Endothelial cell (in vitro differentiated cells): ENCODE results near the gene LGR6. TPM values are rescaled to one million over a fixed set of nuclear protein-coding genes. Genes with fewer than 3 reads are reported as not detected.

Source experiments
- DNase-seq: peaks from one replicate; pipeline ENCODE4 v3.0.0; 2021; ENCODE audit warnings: low spot score
- H3K27ac Mint-ChIP-seq: one replicate; pipeline ENCODE4 v1.8.0; 2021; ENCODE audit warnings: mixed read lengths, inconsistent platforms; ENCODE audit not compliant: unreplicated experiment
- H3K27me3 Mint-ChIP-seq: one replicate; pipeline ENCODE4 v1.8.0; 2021; ENCODE audit warnings: mild to moderate bottlenecking, moderate library complexity, mixed read lengths, inconsistent platforms; ENCODE audit not compliant: unreplicated experiment
- H3K36me3 Mint-ChIP-seq: one replicate; pipeline ENCODE4 v1.8.0; 2021; ENCODE audit warnings: mild to moderate bottlenecking, low read depth, mixed read lengths, inconsistent platforms; ENCODE audit not compliant: unreplicated experiment
- H3K4me1 Mint-ChIP-seq: one replicate; pipeline ENCODE4 v1.8.0; 2021; ENCODE audit warnings: mild to moderate bottlenecking, mixed read lengths, inconsistent platforms; ENCODE audit not compliant: unreplicated experiment
- H3K4me3 Mint-ChIP-seq: one replicate; pipeline ENCODE4 v1.8.0; 2021; ENCODE audit warnings: mild to moderate bottlenecking, mixed read lengths, inconsistent platforms; ENCODE audit not compliant: unreplicated experiment
- H3K9me3 Mint-ChIP-seq: one replicate; pipeline ENCODE4 v1.8.0; 2021; ENCODE audit warnings: mixed read lengths, inconsistent platforms; ENCODE audit not compliant: unreplicated experiment
- CTCF ChIP-seq: fragments of 200-600 bp; sonication (generic); IDR thresholded peaks from one replicate; pipeline ENCODE4 v1.5.0; 2021; ENCODE audit warnings: antibody characterized with exemption; ENCODE audit not compliant: unreplicated experiment
- total RNA-seq: library from RNA; stranded (reverse); fragmentation: NEBNext Ultra II Directional; extraction: Animal tissue kit (Norgen Biotek cat#: 25700); gene quantifications from one replicate; pipeline ENCODE4 v1.2.1, GENCODE V29; 2021; ENCODE audit not compliant: unreplicated experiment

The LGR6 gene
- total RNA-seq, 1 donor from 2014 or later: 0.23 TPM

GRCh38 chr1:202171292-202172014, 22.1 kb upstream of the LGR6 start:
- Mint-ChIP-seq H3K4me1 (peaks cover 3% of the 10 kb centered on the region), H3K27ac (no peak overlapping the region), H3K4me3 (no peak overlapping the region), H3K27me3 (peaks cover 7% of the 10 kb centered on the region), H3K36me3 (no peaks in the 10 kb centered on the region), H3K9me3 (no peaks in the 10 kb centered on the region)
- TF ChIP-seq CTCF: no peak
- DNase-seq: no peak

GRCh38 chr1:202172015-202172355, 21.6 kb upstream of the LGR6 start:
- Mint-ChIP-seq H3K27ac (no peak overlapping the region), H3K36me3 (no peaks in the 10 kb centered on the region), H3K27me3 (peaks cover 7% of the 10 kb centered on the region)

GRCh38 chr1:202173993-202174392, 19.6 kb upstream of the LGR6 start:
- no peaks in the 10 kb centered on the region for H3K4me1 Mint-ChIP-seq
- peaks cover 9% of the 10 kb centered on the region for H3K27me3 Mint-ChIP-seq
- no peak overlapping the region for H3K4me3 Mint-ChIP-seq
- H3K27ac Mint-ChIP-seq: no peak overlapping the region
- DNase-seq: no peak
- H3K36me3 Mint-ChIP-seq: no peaks in the 10 kb centered on the region
- no peak for TF ChIP-seq CTCF
- no peaks in the 10 kb centered on the region for H3K9me3 Mint-ChIP-seq

More at GRCh38 chr1:202172015-202172355, 21.6 kb upstream of the LGR6 start:
- Mint-ChIP-seq H3K9me3 (no peaks in the 10 kb centered on the region), H3K4me1 (peaks cover 3% of the 10 kb centered on the region), H3K4me3 (no peak overlapping the region)
- DNase-seq: no peak
- no peak for TF ChIP-seq CTCF

GRCh38 chr1:202176949-202177927, 16.4 kb upstream of the LGR6 start:
- DNase-seq: no peak
- H3K36me3 Mint-ChIP-seq: no peaks in the 10 kb centered on the region
- no peak overlapping the region for H3K27ac Mint-ChIP-seq
- no peaks in the 10 kb centered on the region for H3K9me3 Mint-ChIP-seq
- TF ChIP-seq CTCF: no peak
- H3K4me1 Mint-ChIP-seq: no peaks in the 10 kb centered on the region
- H3K27me3 Mint-ChIP-seq: peaks cover 5% of the 10 kb centered on the region
- no peak overlapping the region for H3K4me3 Mint-ChIP-seq
